Liver (tissue), 9 donors: ENCODE data around the gene EPB41L2. TPM values are rescaled to one million over a fixed set of nuclear protein-coding genes. Genes with fewer than 3 reads are reported as not detected.

Experiments used
- DNase-seq: peaks from one replicate; pipeline ENCODE4 v3.0.0-alpha.2; 2017; ENCODE audit warnings: low spot score
- H3K27ac ChIP-seq, 2 donors: one replicate each; pipeline ENCODE4 v1.7.0; 2013; ENCODE audit warnings: inconsistent platforms in 2 of 2, low read length in 2 of 2, control low read depth in 1 of 2, low read depth in 1 of 2, mild to moderate bottlenecking in 1 of 2
- H3K27me3 ChIP-seq, 4 donors: one replicate each; pipeline versions ENCODE4 v1.6.1 to v1.7.0; 2013; ENCODE audit warnings: low read length in 3 of 4, inconsistent platforms in 1 of 4, mild to moderate bottlenecking in 1 of 4, moderate library complexity in 1 of 4; ENCODE audit not compliant: control insufficient read depth in 4 of 4, insufficient read depth in 4 of 4
- H3K36me3 ChIP-seq, 4 donors: one replicate each; pipeline versions ENCODE4 v1.6.1 to v1.7.0; 2013; ENCODE audit warnings: low read length in 3 of 4, mild to moderate bottlenecking in 3 of 4, low read depth in 1 of 4, moderate library complexity in 1 of 4; ENCODE audit not compliant: control insufficient read depth in 4 of 4, insufficient read depth in 3 of 4
- H3K4me1 ChIP-seq, 4 donors: one replicate each; pipeline versions ENCODE4 v1.6.1 to v1.7.0; 2013; ENCODE audit warnings: low read length in 3 of 4, mild to moderate bottlenecking in 3 of 4, moderate library complexity in 1 of 4; ENCODE audit not compliant: control insufficient read depth in 4 of 4, insufficient read depth in 4 of 4
- H3K4me3 ChIP-seq, 3 donors: one replicate each; pipeline versions ENCODE4 v1.6.1 to v1.7.0; 2013; ENCODE audit warnings: low read length in 3 of 3, control low read depth in 1 of 3, low read depth in 1 of 3, mild to moderate bottlenecking in 1 of 3
- H3K9ac ChIP-seq, 2 donors: one replicate each; pipeline ENCODE4 v1.7.0; 2013; ENCODE audit warnings: low read length in 2 of 2, mild to moderate bottlenecking in 2 of 2, moderate library complexity in 2 of 2, control low read depth in 1 of 2, low read depth in 1 of 2
- H3K9me3 ChIP-seq, 4 donors: one replicate each; pipeline versions ENCODE4 v1.6.1 to v1.7.0; 2013; ENCODE audit warnings: low read length in 3 of 4; ENCODE audit not compliant: control insufficient read depth in 4 of 4
- EGR1 ChIP-seq, 2 donors: IDR thresholded peaks; 2 replicates each; pipeline ENCODE4 v1.6.1; 2016 to 2018; ENCODE audit warnings: antibody characterized with exemption in 2 of 2, low read depth in 2 of 2
- FOXA1 ChIP-seq: IDR thresholded peaks from 2 replicates; pipeline ENCODE4 v1.6.1; 2016; ENCODE audit warnings: antibody characterized with exemption
- FOXA2 ChIP-seq: IDR thresholded peaks from 2 replicates; pipeline ENCODE4 v1.6.1; 2016; ENCODE audit warnings: antibody characterized with exemption
- GABPA ChIP-seq, 2 donors: IDR thresholded peaks in 1 of 2; conservative IDR thresholded peaks in 1 of 2; 2 replicates each; pipeline ENCODE4 v1.6.1; 2016; ENCODE audit warnings: antibody characterized with exemption in 2 of 2, mild to moderate bottlenecking in 1 of 2, moderate library complexity in 1 of 2
- HNF4A ChIP-seq, 2 donors: conservative IDR thresholded peaks; 2 replicates each; pipeline ENCODE4 v1.6.1; 2016; ENCODE audit warnings: antibody characterized with exemption in 2 of 2, mild to moderate bottlenecking in 2 of 2
- HNF4G ChIP-seq: IDR thresholded peaks from 2 replicates; pipeline ENCODE4 v1.6.1; 2016; ENCODE audit warnings: antibody characterized with exemption
- JUND ChIP-seq, 2 donors: IDR thresholded peaks; 2 replicates each; pipeline ENCODE4 v1.6.1; 2016; ENCODE audit warnings: antibody characterized with exemption in 2 of 2
- NR2F2 ChIP-seq: IDR thresholded peaks from 2 replicates; pipeline ENCODE4 v1.6.1; 2016; ENCODE audit warnings: antibody characterized with exemption
- RAD21 ChIP-seq, 2 donors: IDR thresholded peaks; 2 replicates each; pipeline ENCODE4 v1.6.1; 2016; ENCODE audit warnings: antibody characterized with exemption in 2 of 2, mild to moderate bottlenecking in 2 of 2
- RXRA ChIP-seq, 2 donors: IDR thresholded peaks; 2 replicates each; pipeline ENCODE4 v1.6.1; 2017 to 2018; ENCODE audit warnings: antibody characterized with exemption in 2 of 2, mild to moderate bottlenecking in 1 of 2
- YY1 ChIP-seq: IDR thresholded peaks from 2 replicates; pipeline ENCODE4 v1.6.1; 2016; ENCODE audit warnings: antibody characterized with exemption, mild to moderate bottlenecking
- WGBS: extraction: QIAGEN DNeasy Blood & Tissue Kit; methylation state at CpG from one replicate; pipeline ENCODE4 v1.1.7; 2013; 5-methylcytosine and 5-hydroxymethylcytosine counted together
- polyA plus RNA-seq, 2 donors: library from polyadenylated mRNA; stranded (reverse) in 1 of 2; unstranded in 1 of 2; fragments of 200-250 nt in 1 of 2; fragments of >200 nt in 1 of 2; fragmentation: Nextera tagmentation in 1 of 2; extraction: Ambion mirVana in 1 of 2; gene quantifications; one replicate each; pipeline versions ENCODE4 v1.2.1 to v1.2.3, GENCODE V29; 2013 to 2015
- total RNA-seq, 2 donors: library from RNA; depleted of rRNA; stranded (reverse); fragments of >200 nt; gene quantifications; one replicate each; pipeline ENCODE4 v1.2.3, GENCODE V29; 2014
- TF ChIP-seq, protein P1 (sequence below): IDR thresholded peaks from 2 replicates; pipeline ENCODE4 v1.6.1; 2016; ENCODE audit warnings: antibody characterized with exemption
- TF ChIP-seq, protein P2 (sequence below): fragments of 150-350 bp; IDR thresholded peaks from 2 replicates; pipeline ENCODE4 v1.5.1; 2017; ENCODE audit warnings: improper control_type of control experiment, low read depth, low read length; ENCODE audit not compliant: missing input control
- TF ChIP-seq, protein P3 (sequence below): IDR thresholded peaks from 2 replicates; pipeline ENCODE4 v1.6.1; 2016; ENCODE audit warnings: antibody characterized with exemption
- TF ChIP-seq, protein P4 (sequence below): IDR thresholded peaks from 2 replicates; pipeline ENCODE4 v1.6.1; 2016; ENCODE audit warnings: antibody characterized with exemption, mild to moderate bottlenecking
- TF ChIP-seq, protein P5 (sequence below): IDR thresholded peaks from 2 replicates; pipeline ENCODE4 v1.6.1; 2016; ENCODE audit warnings: antibody characterized with exemption
- donor health status: healthy.
- donor health status: healthy.
- donor health status: healthy.
- donor health status: healthy.
- donor health status: healthy.

The EPB41L2 gene
- total and polyA plus RNA-seq, 4 donors = 10.0 to 43.3 (median 18.7) TPM

DNA sequence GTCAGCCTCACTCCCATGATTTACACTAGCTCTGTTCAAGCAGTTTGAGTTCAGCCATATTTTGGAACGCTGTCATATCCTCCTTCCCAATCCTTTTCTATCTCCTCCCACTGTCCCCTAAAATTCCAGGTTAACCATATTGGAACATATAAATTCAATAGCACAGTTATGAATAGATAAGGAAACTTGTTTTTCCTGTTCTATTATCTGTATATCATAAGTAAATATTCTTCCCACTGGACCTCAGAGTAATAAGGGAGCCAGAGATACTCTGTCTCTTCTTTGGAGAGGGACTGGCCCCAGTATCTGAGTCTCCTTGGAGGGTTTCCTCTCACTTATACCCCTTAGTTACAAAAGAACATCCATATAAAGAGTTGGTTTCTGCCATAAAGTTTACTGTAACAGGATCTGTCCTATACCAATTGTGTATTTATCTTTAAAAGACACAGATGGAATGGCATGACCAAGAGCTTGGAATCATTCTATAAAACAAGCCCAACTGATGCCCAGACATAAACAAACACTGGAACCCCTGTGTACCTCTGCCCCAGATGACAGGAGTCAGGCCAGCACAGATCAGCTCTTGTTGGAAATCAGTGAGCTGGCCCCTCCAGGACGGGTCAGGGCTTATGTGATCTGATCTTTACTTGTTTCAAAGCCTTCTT is 67.1 kb downstream of the EPB41L2 start:
- Histone ChIP-seq H3K9ac (no peak overlapping the region), H3K36me3 (no peaks in the 10 kb centered on the region), H3K27me3 (no peaks in the 10 kb centered on the region), H3K27ac (no peak overlapping the region), H3K9me3 (no peaks in the 10 kb centered on the region), H3K4me3 (no peak overlapping the region), H3K4me1 (no peaks in the 10 kb centered on the region)
- no peak for DNase-seq
- TF ChIP-seq, protein P1, sequence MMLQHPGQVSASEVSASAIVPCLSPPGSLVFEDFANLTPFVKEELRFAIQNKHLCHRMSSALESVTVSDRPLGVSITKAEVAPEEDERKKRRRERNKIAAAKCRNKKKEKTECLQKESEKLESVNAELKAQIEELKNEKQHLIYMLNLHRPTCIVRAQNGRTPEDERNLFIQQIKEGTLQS = no peak
- TF ChIP-seq EGR1 (IDR thresholded peaks at IDR 0.05; ENCODE audit: low read depth in 2 of 2) (no peak), FOXA1 (no peak), FOXA2 (no peak), JUND (IDR thresholded peaks at IDR 0.05) (no peak), RAD21 (IDR thresholded peaks at IDR 0.05) (no peak), GABPA (IDR thresholded peaks at IDR 0.05 in 1 of 2, conservative IDR thresholded peaks at IDR 0.05 in 1 of 2) (no peak), YY1 (no peak), NR2F2 (no peak), RXRA (IDR thresholded peaks at IDR 0.05) (no peak), HNF4G (no peak), HNF4A (conservative IDR thresholded peaks at IDR 0.05) (no peak)
- TF ChIP-seq, protein P2, sequence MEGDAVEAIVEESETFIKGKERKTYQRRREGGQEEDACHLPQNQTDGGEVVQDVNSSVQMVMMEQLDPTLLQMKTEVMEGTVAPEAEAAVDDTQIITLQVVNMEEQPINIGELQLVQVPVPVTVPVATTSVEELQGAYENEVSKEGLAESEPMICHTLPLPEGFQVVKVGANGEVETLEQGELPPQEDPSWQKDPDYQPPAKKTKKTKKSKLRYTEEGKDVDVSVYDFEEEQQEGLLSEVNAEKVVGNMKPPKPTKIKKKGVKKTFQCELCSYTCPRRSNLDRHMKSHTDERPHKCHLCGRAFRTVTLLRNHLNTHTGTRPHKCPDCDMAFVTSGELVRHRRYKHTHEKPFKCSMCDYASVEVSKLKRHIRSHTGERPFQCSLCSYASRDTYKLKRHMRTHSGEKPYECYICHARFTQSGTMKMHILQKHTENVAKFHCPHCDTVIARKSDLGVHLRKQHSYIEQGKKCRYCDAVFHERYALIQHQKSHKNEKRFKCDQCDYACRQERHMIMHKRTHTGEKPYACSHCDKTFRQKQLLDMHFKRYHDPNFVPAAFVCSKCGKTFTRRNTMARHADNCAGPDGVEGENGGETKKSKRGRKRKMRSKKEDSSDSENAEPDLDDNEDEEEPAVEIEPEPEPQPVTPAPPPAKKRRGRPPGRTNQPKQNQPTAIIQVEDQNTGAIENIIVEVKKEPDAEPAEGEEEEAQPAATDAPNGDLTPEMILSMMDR = no peak
- TF ChIP-seq, protein P3, sequence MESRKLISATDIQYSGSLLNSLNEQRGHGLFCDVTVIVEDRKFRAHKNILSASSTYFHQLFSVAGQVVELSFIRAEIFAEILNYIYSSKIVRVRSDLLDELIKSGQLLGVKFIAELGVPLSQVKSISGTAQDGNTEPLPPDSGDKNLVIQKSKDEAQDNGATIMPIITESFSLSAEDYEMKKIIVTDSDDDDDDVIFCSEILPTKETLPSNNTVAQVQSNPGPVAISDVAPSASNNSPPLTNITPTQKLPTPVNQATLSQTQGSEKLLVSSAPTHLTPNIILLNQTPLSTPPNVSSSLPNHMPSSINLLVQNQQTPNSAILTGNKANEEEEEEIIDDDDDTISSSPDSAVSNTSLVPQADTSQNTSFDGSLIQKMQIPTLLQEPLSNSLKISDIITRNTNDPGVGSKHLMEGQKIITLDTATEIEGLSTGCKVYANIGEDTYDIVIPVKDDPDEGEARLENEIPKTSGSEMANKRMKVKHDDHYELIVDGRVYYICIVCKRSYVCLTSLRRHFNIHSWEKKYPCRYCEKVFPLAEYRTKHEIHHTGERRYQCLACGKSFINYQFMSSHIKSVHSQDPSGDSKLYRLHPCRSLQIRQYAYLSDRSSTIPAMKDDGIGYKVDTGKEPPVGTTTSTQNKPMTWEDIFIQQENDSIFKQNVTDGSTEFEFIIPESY = no peak
- TF ChIP-seq, protein P4, sequence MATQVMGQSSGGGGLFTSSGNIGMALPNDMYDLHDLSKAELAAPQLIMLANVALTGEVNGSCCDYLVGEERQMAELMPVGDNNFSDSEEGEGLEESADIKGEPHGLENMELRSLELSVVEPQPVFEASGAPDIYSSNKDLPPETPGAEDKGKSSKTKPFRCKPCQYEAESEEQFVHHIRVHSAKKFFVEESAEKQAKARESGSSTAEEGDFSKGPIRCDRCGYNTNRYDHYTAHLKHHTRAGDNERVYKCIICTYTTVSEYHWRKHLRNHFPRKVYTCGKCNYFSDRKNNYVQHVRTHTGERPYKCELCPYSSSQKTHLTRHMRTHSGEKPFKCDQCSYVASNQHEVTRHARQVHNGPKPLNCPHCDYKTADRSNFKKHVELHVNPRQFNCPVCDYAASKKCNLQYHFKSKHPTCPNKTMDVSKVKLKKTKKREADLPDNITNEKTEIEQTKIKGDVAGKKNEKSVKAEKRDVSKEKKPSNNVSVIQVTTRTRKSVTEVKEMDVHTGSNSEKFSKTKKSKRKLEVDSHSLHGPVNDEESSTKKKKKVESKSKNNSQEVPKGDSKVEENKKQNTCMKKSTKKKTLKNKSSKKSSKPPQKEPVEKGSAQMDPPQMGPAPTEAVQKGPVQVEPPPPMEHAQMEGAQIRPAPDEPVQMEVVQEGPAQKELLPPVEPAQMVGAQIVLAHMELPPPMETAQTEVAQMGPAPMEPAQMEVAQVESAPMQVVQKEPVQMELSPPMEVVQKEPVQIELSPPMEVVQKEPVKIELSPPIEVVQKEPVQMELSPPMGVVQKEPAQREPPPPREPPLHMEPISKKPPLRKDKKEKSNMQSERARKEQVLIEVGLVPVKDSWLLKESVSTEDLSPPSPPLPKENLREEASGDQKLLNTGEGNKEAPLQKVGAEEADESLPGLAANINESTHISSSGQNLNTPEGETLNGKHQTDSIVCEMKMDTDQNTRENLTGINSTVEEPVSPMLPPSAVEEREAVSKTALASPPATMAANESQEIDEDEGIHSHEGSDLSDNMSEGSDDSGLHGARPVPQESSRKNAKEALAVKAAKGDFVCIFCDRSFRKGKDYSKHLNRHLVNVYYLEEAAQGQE = no peak
- TF ChIP-seq, protein P5, sequence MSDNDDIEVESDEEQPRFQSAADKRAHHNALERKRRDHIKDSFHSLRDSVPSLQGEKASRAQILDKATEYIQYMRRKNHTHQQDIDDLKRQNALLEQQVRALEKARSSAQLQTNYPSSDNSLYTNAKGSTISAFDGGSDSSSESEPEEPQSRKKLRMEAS = no peak
- 92% methylated on average over 2 of the region's 2 CpGs for whole genome bisulfite sequencing
